Measurements from ENCODE around the gene TMEM178B. TPM values are rescaled to one million over a fixed set of nuclear protein-coding genes. Genes with fewer than 3 reads are reported as not detected.
"Not testable (repeated sequence)": the region's sequence is repeated elsewhere in the genome, so short reads cannot be mapped to it uniquely, and the experiment has no call there.

The TMEM178B gene
- polyA plus RNA-seq, 1 donor, result 0.57 TPM

GRCh38 chr7:141359740-141360415, 286.0 kb downstream of the TMEM178B start:
- DNase-seq, result no peak

GRCh38 chr7:141360416-141360760, 286.5 kb downstream of the TMEM178B start:
- DNase-seq, result no peak

- DNase-seq, result no peak
These were observed 286.9 kb downstream of the TMEM178B start for GRCh38 chr7:141360803-141361202.

- no peak for DNase-seq
These were observed 287.6 kb downstream of the TMEM178B start for GRCh38 chr7:141361479-141361878.

GRCh38 chr7:141361960-141362359, 288.1 kb downstream of the TMEM178B start:
- DNase-seq, result no peak

GRCh38 chr7:141362580-141363435, 288.9 kb downstream of the TMEM178B start:
- peak; percentile 13 for DNase-seq

GRCh38 chr7:141363748-141364147, 289.9 kb downstream of the TMEM178B start:
- DNase-seq, result no peak

- no peak for DNase-seq
These were observed 292.3 kb downstream of the TMEM178B start for GRCh38 chr7:141366091-141366621.

GRCh38 chr7:141369422-141369821, 295.6 kb downstream of the TMEM178B start:
- no peak for DNase-seq

GRCh38 chr7:141370178-141370577, 296.3 kb downstream of the TMEM178B start:
- no peak for DNase-seq

GRCh38 chr7:141370650-141371049, 296.8 kb downstream of the TMEM178B start:
- no peak for DNase-seq

- DNase-seq, result no peak
These were observed 300.6 kb downstream of the TMEM178B start for GRCh38 chr7:141374425-141374824.

- no peak for DNase-seq
These were observed 301.6 kb downstream of the TMEM178B start for GRCh38 chr7:141375442-141375841.

GRCh38 chr7:141377906-141378305, 304.0 kb downstream of the TMEM178B start:
- no peak for DNase-seq

GRCh38 chr7:141378405-141378804, 304.5 kb downstream of the TMEM178B start:
- no peak for DNase-seq

GRCh38 chr7:141381794-141382427, 308.0 kb downstream of the TMEM178B start:
- no peak for DNase-seq

- not testable (repeated sequence) for DNase-seq
These were observed 309.5 kb downstream of the TMEM178B start for GRCh38 chr7:141383356-141383755.

- DNase-seq, result no peak
These were observed 313.0 kb downstream of the TMEM178B start for GRCh38 chr7:141386881-141387280.

GRCh38 chr7:141387521-141388217, 313.8 kb downstream of the TMEM178B start:
- DNase-seq, result no peak

- DNase-seq, result no peak
These were observed 315.4 kb downstream of the TMEM178B start for GRCh38 chr7:141389140-141389796.

- no peak for DNase-seq
These were observed 316.5 kb downstream of the TMEM178B start for GRCh38 chr7:141390339-141390738.

GRCh38 chr7:141393056-141393455, 319.2 kb downstream of the TMEM178B start:
- no peak for DNase-seq
